NCI-H510A (cell line): Measurements from ENCODE around the gene NCOA7.
A peak's percentile ranks its signal among the peaks of the same experiment; 100 is the strongest.
"Not testable (repeated sequence)": the region's sequence is repeated elsewhere in the genome, so short reads cannot be mapped to it uniquely, and the experiment has no call there.

Experiments used
- DNase-seq: peaks from one replicate; lab custom pipeline; 2025; lab: John Stamatoyannopoulos, UW

Gene NCOA7

GRCh38 chr6:125754566-125754965 lies 36.2 kb upstream of the NCOA7 start:
- DNase-seq, result no peak

- no peak for DNase-seq
These were observed 31.4 kb upstream of the NCOA7 start for GRCh38 chr6:125759184-125759902.

GRCh38 chr6:125759959-125760457 lies 30.8 kb upstream of the NCOA7 start:
- no peak for DNase-seq

GRCh38 chr6:125764121-125764671 lies 26.6 kb upstream of the NCOA7 start:
- DNase-seq, result no peak

GRCh38 chr6:125765944-125766343 lies 24.8 kb upstream of the NCOA7 start:
- DNase-seq, result no peak

- DNase-seq, result no peak
These were observed 24.1 kb upstream of the NCOA7 start for GRCh38 chr6:125766641-125767040.

GRCh38 chr6:125769147-125769783 lies 21.5 kb upstream of the NCOA7 start:
- DNase-seq, result no peak

- no peak for DNase-seq
These were observed 17.1 kb upstream of the NCOA7 start for GRCh38 chr6:125773387-125774341.

- DNase-seq, result not testable (repeated sequence)
These were observed 14.5 kb upstream of the NCOA7 start for GRCh38 chr6:125776107-125776826.

GRCh38 chr6:125779924-125780539 lies 10.7 kb upstream of the NCOA7 start:
- DNase-seq, result peak; percentile 75

GRCh38 chr6:125780540-125781313 lies 10.0 kb upstream of the NCOA7 start:
- DNase-seq, result peak; percentile 11

GRCh38 chr6:125781314-125781868 lies 9.4 kb upstream of the NCOA7 start:
- no peak for DNase-seq

- DNase-seq, result no peak
These were observed 6.4 kb upstream of the NCOA7 start for GRCh38 chr6:125784365-125784764.

- no peak for DNase-seq
These were observed 3.0 kb upstream of the NCOA7 start for GRCh38 chr6:125787791-125788190.

GRCh38 chr6:125789167-125789566 lies 1.6 kb upstream of the NCOA7 start:
- DNase-seq, result no peak

- DNase-seq, result peak; percentile 33
These were observed 993 bp upstream of the NCOA7 start for GRCh38 chr6:125789576-125790357.

GRCh38 chr6:125791151-125791819 lies 525 bp downstream of the NCOA7 start:
- no peak for DNase-seq

GRCh38 chr6:125791820-125792165 lies 1.0 kb downstream of the NCOA7 start:
- no peak for DNase-seq

GRCh38 chr6:125792172-125792571 lies 1.4 kb downstream of the NCOA7 start:
- no peak for DNase-seq
